ENCODE measurements around the gene ANKS1B.

The ANKS1B gene

GRCh38 chr12:99442758-99443157, 542.0 kb downstream of the ANKS1B start:
- no peaks in the 10 kb centered on the region for H3K4me1 Mint-ChIP-seq (ENCODE audit: low read depth)
- no peak overlapping the region for H3K4me3 Mint-ChIP-seq
- H3K27me3 Mint-ChIP-seq: no peaks in the 10 kb centered on the region
- H3K36me3 Mint-ChIP-seq: no peaks in the 10 kb centered on the region
- peaks cover 19% of the 10 kb centered on the region for H3K9me3 Mint-ChIP-seq (ENCODE audit: low read depth)
- no peak overlapping the region for H3K27ac Mint-ChIP-seq

- Mint-ChIP-seq H3K36me3 (no peaks in the 10 kb centered on the region), H3K9me3 (ENCODE audit: low read depth) (peaks cover 14% of the 10 kb centered on the region), H3K27me3 (no peaks in the 10 kb centered on the region), H3K4me1 (ENCODE audit: low read depth) (no peaks in the 10 kb centered on the region), H3K4me3 (no peak overlapping the region), H3K27ac (no peak overlapping the region)
These were observed 545.3 kb downstream of the ANKS1B start for GRCh38 chr12:99439399-99439798.

GRCh38 chr12:99436584-99436983, 548.2 kb downstream of the ANKS1B start:
- no peaks in the 10 kb centered on the region for H3K4me1 Mint-ChIP-seq (ENCODE audit: low read depth)
- H3K27me3 Mint-ChIP-seq: no peaks in the 10 kb centered on the region
- no peaks in the 10 kb centered on the region for H3K36me3 Mint-ChIP-seq
- H3K9me3 Mint-ChIP-seq (ENCODE audit: low read depth): peaks cover 6% of the 10 kb centered on the region
- no peak overlapping the region for H3K4me3 Mint-ChIP-seq
- H3K27ac Mint-ChIP-seq: no peak overlapping the region

- peaks cover 5% of the 10 kb centered on the region for H3K9me3 Mint-ChIP-seq (ENCODE audit: low read depth)
- no peaks in the 10 kb centered on the region for H3K4me1 Mint-ChIP-seq (ENCODE audit: low read depth)
- no peak overlapping the region for H3K27ac Mint-ChIP-seq
- no peaks in the 10 kb centered on the region for H3K36me3 Mint-ChIP-seq
- no peak overlapping the region for H3K4me3 Mint-ChIP-seq
- H3K27me3 Mint-ChIP-seq: no peaks in the 10 kb centered on the region
These were observed 549.5 kb downstream of the ANKS1B start for GRCh38 chr12:99435095-99435791.

- no peaks in the 10 kb centered on the region for H3K27me3 Mint-ChIP-seq
- H3K36me3 Mint-ChIP-seq: no peaks in the 10 kb centered on the region
- no peaks in the 10 kb centered on the region for H3K4me1 Mint-ChIP-seq (ENCODE audit: low read depth)
- no peak overlapping the region for H3K4me3 Mint-ChIP-seq
- H3K9me3 Mint-ChIP-seq (ENCODE audit: low read depth): peaks cover 4% of the 10 kb centered on the region
- H3K27ac Mint-ChIP-seq: no peak overlapping the region
These were observed 551.6 kb downstream of the ANKS1B start for GRCh38 chr12:99433155-99433554.

GRCh38 chr12:99431203-99431602, 553.5 kb downstream of the ANKS1B start:
- Mint-ChIP-seq H3K27ac (no peak overlapping the region), H3K4me3 (no peak overlapping the region), H3K4me1 (ENCODE audit: low read depth) (no peaks in the 10 kb centered on the region), H3K36me3 (no peaks in the 10 kb centered on the region), H3K27me3 (no peaks in the 10 kb centered on the region), H3K9me3 (ENCODE audit: low read depth) (peaks cover 13% of the 10 kb centered on the region)

GRCh38 chr12:99427104-99427503, 557.6 kb downstream of the ANKS1B start:
- Mint-ChIP-seq H3K27ac (no peak overlapping the region), H3K4me3 (no peak overlapping the region), H3K36me3 (no peaks in the 10 kb centered on the region), H3K27me3 (no peaks in the 10 kb centered on the region), H3K9me3 (ENCODE audit: low read depth) (peaks cover 13% of the 10 kb centered on the region), H3K4me1 (ENCODE audit: low read depth) (no peaks in the 10 kb centered on the region)

- H3K9me3 Mint-ChIP-seq (ENCODE audit: low read depth): peaks cover 9% of the 10 kb centered on the region
- no peak overlapping the region for H3K27ac Mint-ChIP-seq
- H3K4me1 Mint-ChIP-seq (ENCODE audit: low read depth): no peaks in the 10 kb centered on the region
- no peaks in the 10 kb centered on the region for H3K36me3 Mint-ChIP-seq
- H3K27me3 Mint-ChIP-seq: no peaks in the 10 kb centered on the region
- H3K4me3 Mint-ChIP-seq: no peak overlapping the region
These were observed 566.4 kb downstream of the ANKS1B start for GRCh38 chr12:99418379-99418778.

GRCh38 chr12:99413751-99414150, 571.0 kb downstream of the ANKS1B start:
- Mint-ChIP-seq H3K36me3 (no peaks in the 10 kb centered on the region), H3K27ac (no peak overlapping the region), H3K9me3 (ENCODE audit: low read depth) (peaks cover 16% of the 10 kb centered on the region), H3K4me1 (ENCODE audit: low read depth) (no peaks in the 10 kb centered on the region), H3K4me3 (no peak overlapping the region), H3K27me3 (no peaks in the 10 kb centered on the region)

GRCh38 chr12:99393763-99394162, 591.0 kb downstream of the ANKS1B start:
- peaks cover 3% of the 10 kb centered on the region for H3K9me3 Mint-ChIP-seq (ENCODE audit: low read depth)
- no peaks in the 10 kb centered on the region for H3K27me3 Mint-ChIP-seq
- no peak overlapping the region for H3K27ac Mint-ChIP-seq
- no peaks in the 10 kb centered on the region for H3K36me3 Mint-ChIP-seq
- H3K4me1 Mint-ChIP-seq (ENCODE audit: low read depth): no peaks in the 10 kb centered on the region
- no peak overlapping the region for H3K4me3 Mint-ChIP-seq

GRCh38 chr12:99392091-99392850, 592.5 kb downstream of the ANKS1B start:
- Mint-ChIP-seq H3K27me3 (no peaks in the 10 kb centered on the region), H3K4me3 (no peak overlapping the region), H3K27ac (no peak overlapping the region), H3K36me3 (no peaks in the 10 kb centered on the region), H3K9me3 (ENCODE audit: low read depth) (no peaks in the 10 kb centered on the region), H3K4me1 (ENCODE audit: low read depth) (no peaks in the 10 kb centered on the region)

- Mint-ChIP-seq H3K36me3 (no peaks in the 10 kb centered on the region), H3K9me3 (ENCODE audit: low read depth) (peaks cover 4% of the 10 kb centered on the region), H3K4me1 (ENCODE audit: low read depth) (no peaks in the 10 kb centered on the region), H3K27ac (no peak overlapping the region), H3K4me3 (no peak overlapping the region), H3K27me3 (no peaks in the 10 kb centered on the region)
These were observed 594.0 kb downstream of the ANKS1B start for GRCh38 chr12:99390707-99391106.

- H3K36me3 Mint-ChIP-seq: no peaks in the 10 kb centered on the region
- H3K9me3 Mint-ChIP-seq (ENCODE audit: low read depth): peaks cover 4% of the 10 kb centered on the region
- H3K27me3 Mint-ChIP-seq: no peaks in the 10 kb centered on the region
- no peak overlapping the region for H3K27ac Mint-ChIP-seq
- no peaks in the 10 kb centered on the region for H3K4me1 Mint-ChIP-seq (ENCODE audit: low read depth)
- H3K4me3 Mint-ChIP-seq: no peak overlapping the region
These were observed 595.0 kb downstream of the ANKS1B start for GRCh38 chr12:99389751-99390150.

- no peaks in the 10 kb centered on the region for H3K36me3 Mint-ChIP-seq
- no peaks in the 10 kb centered on the region for H3K27me3 Mint-ChIP-seq
- H3K4me3 Mint-ChIP-seq: no peak overlapping the region
- no peak overlapping the region for H3K27ac Mint-ChIP-seq
- H3K4me1 Mint-ChIP-seq (ENCODE audit: low read depth): no peaks in the 10 kb centered on the region
- peaks cover 4% of the 10 kb centered on the region for H3K9me3 Mint-ChIP-seq (ENCODE audit: low read depth)
These were observed 596.0 kb downstream of the ANKS1B start for GRCh38 chr12:99388671-99389195.

GRCh38 chr12:99387661-99388060, 597.1 kb downstream of the ANKS1B start:
- H3K4me1 Mint-ChIP-seq (ENCODE audit: low read depth): no peaks in the 10 kb centered on the region
- H3K4me3 Mint-ChIP-seq: no peak overlapping the region
- H3K36me3 Mint-ChIP-seq: no peaks in the 10 kb centered on the region
- H3K27ac Mint-ChIP-seq: no peak overlapping the region
- peaks cover 4% of the 10 kb centered on the region for H3K9me3 Mint-ChIP-seq (ENCODE audit: low read depth)
- no peaks in the 10 kb centered on the region for H3K27me3 Mint-ChIP-seq

Data from activated naive CD8-positive, alpha-beta T cell (primary cell).